HG03280 (cell line): ENCODE measurements around the gene PGM3.

Experiments
- ATAC-seq: cut with Tn5 transposase; IDR thresholded peaks from one replicate; pipeline ENCODE4 v1.9.1; 2021; ENCODE audit warnings: mild to moderate bottlenecking, moderate library complexity; ENCODE audit not compliant: unreplicated experiment

PGM3 gene

GRCh38 chr6:83185096-83185495 lies 8.0 kb downstream of the PGM3 start:
- ATAC-seq = no peak

GRCh38 chr6:83183082-83183828 lies 9.8 kb downstream of the PGM3 start:
- no peak for ATAC-seq

GRCh38 chr6:83182114-83182513 lies 11.0 kb downstream of the PGM3 start:
- ATAC-seq = no peak

GRCh38 chr6:83180426-83180950 lies 12.6 kb downstream of the PGM3 start:
- no peak for ATAC-seq

GRCh38 chr6:83176246-83176645 lies 16.8 kb downstream of the PGM3 start:
- ATAC-seq = no peak

GRCh38 chr6:83169511-83169910 lies 23.6 kb downstream of the PGM3 start:
- no peak for ATAC-seq

- ATAC-seq = no peak
These were observed 24.0 kb downstream of the PGM3 start for GRCh38 chr6:83169106-83169505.

- no peak for ATAC-seq
These were observed 24.5 kb downstream of the PGM3 start for GRCh38 chr6:83168556-83168955.

GRCh38 chr6:83167726-83168278 lies 25.3 kb downstream of the PGM3 start:
- no peak for ATAC-seq

GRCh38 chr6:83160167-83160566 lies 32.9 kb downstream of the PGM3 start:
- ATAC-seq = no peak

GRCh38 chr6:83155794-83156193 lies 37.3 kb downstream of the PGM3 start:
- no peak for ATAC-seq

GRCh38 chr6:83153883-83154521 lies 39.1 kb downstream of the PGM3 start:
- ATAC-seq = no peak

GRCh38 chr6:83152913-83153312 lies 40.2 kb downstream of the PGM3 start:
- no peak for ATAC-seq

GRCh38 chr6:83151114-83151513 lies 42.0 kb downstream of the PGM3 start:
- ATAC-seq = no peak

- ATAC-seq = no peak
These were observed 54.3 kb downstream of the PGM3 start for GRCh38 chr6:83138758-83139157.

- no peak for ATAC-seq
These were observed 54.8 kb downstream of the PGM3 start for GRCh38 chr6:83138118-83138722.

- ATAC-seq = no peak
These were observed 60.9 kb downstream of the PGM3 start for GRCh38 chr6:83132121-83132520.

- no peak for ATAC-seq
These were observed 65.1 kb downstream of the PGM3 start for GRCh38 chr6:83127976-83128375.

GRCh38 chr6:83127258-83127657 lies 65.8 kb downstream of the PGM3 start:
- no peak for ATAC-seq

GRCh38 chr6:83126807-83127206 lies 66.3 kb downstream of the PGM3 start:
- ATAC-seq = no peak

- no peak for ATAC-seq
These were observed 66.8 kb downstream of the PGM3 start for GRCh38 chr6:83126223-83126622.

- ATAC-seq = no peak
These were observed 67.6 kb downstream of the PGM3 start for GRCh38 chr6:83125425-83125824.
